Panc1 (cell line): ENCODE results near the gene TMEM259. TPM values are rescaled to one million over a fixed set of nuclear protein-coding genes. Genes with fewer than 3 reads are reported as not detected.

Source experiments
- ATAC-seq: fragments of 200-7000 bp; cut with Tn5 transposase; 2 replicates; pipeline ENCODE4 v1.9.1; 2020; ENCODE audit warnings: mild to moderate bottlenecking, moderate library complexity
- BruUV-seq: library from RNA; stranded (reverse); fragments of 400-500 nt; replicated peaks from 2 replicates; lab custom pipeline; 2021; lab: Mats Ljungman, UMichigan
- CTCF ChIA-PET: fragments of 300-600 bp; sonication (Branson Sonifier 250); formaldehyde crosslinking; loops from one replicate; lab custom pipeline; 2022; ENCODE audit warnings: antibody characterized with exemption; lab: Charles Lee
- POLR2A ChIA-PET: fragments of 300-600 bp; sonication (Branson Sonifier 250); formaldehyde crosslinking; loops from one replicate; lab custom pipeline; 2022; ENCODE audit warnings: antibody characterized with exemption; lab: Charles Lee
- DNase-seq: peaks from one replicate; pipeline ENCODE4 v3.0.0-alpha.2; 2010; ENCODE audit warnings: low read depth, low spot score
- H3K27ac ChIP-seq: 2 replicates; pipeline ENCODE4 v1.5.1; 2011; ENCODE audit warnings: mild to moderate bottlenecking, low read length, inconsistent platforms
- H3K27me3 ChIP-seq: fragments of 200-500 bp; sonication (Bioruptor generic); 2 replicates; pipeline ENCODE4 v1.6.0; 2014; ENCODE audit warnings: low read length, inconsistent platforms; ENCODE audit not compliant: control insufficient read depth, insufficient read depth
- H3K36me3 ChIP-seq: fragments of 200-500 bp; sonication (Bioruptor generic); 2 replicates; pipeline ENCODE4 v1.5.1; 2014; ENCODE audit warnings: inconsistent platforms, mild to moderate bottlenecking, low read length, moderate library complexity; ENCODE audit not compliant: control insufficient read depth, insufficient read depth
- H3K4me1 ChIP-seq: 2 replicates; pipeline ENCODE4 v1.5.1; 2011; ENCODE audit warnings: inconsistent platforms, mild to moderate bottlenecking, low read length, moderate library complexity; ENCODE audit not compliant: control insufficient read depth, insufficient read depth
- H3K4me3 ChIP-seq, 2 experiments: 2 replicates each; pipeline ENCODE4 v1.5.1; 2011 to 2012; ENCODE audit warnings: low read depth in 2 of 2, low read length in 2 of 2, mild to moderate bottlenecking in 2 of 2, inconsistent platforms in 1 of 2, moderate library complexity in 1 of 2
- H3K9me3 ChIP-seq: fragments of 200-500 bp; sonication (Bioruptor generic); 2 replicates; pipeline ENCODE4 v1.5.1; 2014; ENCODE audit warnings: low read depth, mild to moderate bottlenecking, inconsistent platforms, low read length, moderate library complexity; ENCODE audit not compliant: control insufficient read depth, insufficient read depth
- POLR2AphosphoS5 ChIP-seq: IDR thresholded peaks from 2 replicates; pipeline ENCODE4 v1.6.1; 2012; ENCODE audit warnings: mild to moderate bottlenecking, low read depth, low read length, moderate library complexity
- SIN3A ChIP-seq: IDR thresholded peaks from 2 replicates; pipeline ENCODE4 v1.6.1; 2012; ENCODE audit warnings: low read depth, mild to moderate bottlenecking, low read length, moderate library complexity, borderline replicate concordance; ENCODE audit not compliant: insufficient read depth
- TCF7L2 ChIP-seq: IDR thresholded peaks from 2 replicates; pipeline ENCODE4 v1.6.1; 2011; ENCODE audit warnings: mild to moderate bottlenecking, low read depth, low read length, inconsistent platforms
- in situ Hi-C: cut with HindIII; loops from 2 replicates; pipeline ENCODE4 v1.10.0; 2016; ENCODE audit warnings: low sequenced_read_pairs, low pct_unique_long_range_greater_than_20kb
- intact Hi-C: fragments of 100-400 bp; cut with micrococcal nuclease; formaldehyde crosslinking; loops from one replicate; pipeline ENCODE4 v1.10.0; 2022; ENCODE audit not compliant: unreplicated experiment
- total RNA-seq: library from RNA; stranded (reverse); gene quantifications from one replicate; pipeline ENCODE4 v1.2.1, GENCODE V29; 2021; ENCODE audit not compliant: unreplicated experiment
- TF ChIP-seq, protein P1 (sequence below), 2 experiments: IDR thresholded peaks; 2 replicates each; pipeline ENCODE4 v1.6.1; 2011 to 2012; ENCODE audit warnings: low read depth in 2 of 2, control low read depth in 1 of 2, low read length in 1 of 2, mild to moderate bottlenecking in 1 of 2, moderate library complexity in 1 of 2; ENCODE audit not compliant: insufficient read depth in 1 of 2
- TF ChIP-seq, protein P2 (sequence below): fragments of 450-650 bp; IDR thresholded peaks from 2 replicates; pipeline ENCODE4 v1.5.1; 2017; ENCODE audit warnings: mild to moderate bottlenecking

The TMEM259 gene
- total RNA-seq, 1 experiment from 2014 or later = 193 TPM

DNA sequence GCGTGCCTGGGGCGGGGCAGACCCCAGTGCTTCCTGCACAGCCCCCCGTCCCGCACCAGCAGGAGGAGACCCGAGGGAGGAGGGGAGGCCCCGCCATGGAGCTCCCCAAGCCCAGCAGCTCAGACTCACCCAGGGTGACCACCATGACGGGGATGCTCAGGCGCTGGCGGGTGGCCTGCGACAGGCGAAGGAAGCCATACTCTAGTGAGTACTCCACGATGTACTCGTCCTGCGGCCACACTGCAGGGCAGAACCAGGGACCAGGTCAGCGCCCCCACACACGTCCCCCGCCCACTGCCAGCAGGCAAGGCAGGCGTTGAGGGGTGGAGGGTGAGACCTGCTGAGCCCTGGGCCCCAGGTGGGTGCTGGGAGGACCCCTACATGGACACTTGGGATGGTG is 8.6 kb downstream of the TMEM259 start:
- no peaks in the 10 kb centered on the region for H3K9me3 ChIP-seq
- ATAC-seq = no peak
- H3K4me1 ChIP-seq = peaks cover 9% of the 10 kb centered on the region
- BruUV-seq = no TSS peak
- intact Hi-C loops = no loop called here
- no peak for DNase-seq
- TF ChIP-seq, protein P1, sequence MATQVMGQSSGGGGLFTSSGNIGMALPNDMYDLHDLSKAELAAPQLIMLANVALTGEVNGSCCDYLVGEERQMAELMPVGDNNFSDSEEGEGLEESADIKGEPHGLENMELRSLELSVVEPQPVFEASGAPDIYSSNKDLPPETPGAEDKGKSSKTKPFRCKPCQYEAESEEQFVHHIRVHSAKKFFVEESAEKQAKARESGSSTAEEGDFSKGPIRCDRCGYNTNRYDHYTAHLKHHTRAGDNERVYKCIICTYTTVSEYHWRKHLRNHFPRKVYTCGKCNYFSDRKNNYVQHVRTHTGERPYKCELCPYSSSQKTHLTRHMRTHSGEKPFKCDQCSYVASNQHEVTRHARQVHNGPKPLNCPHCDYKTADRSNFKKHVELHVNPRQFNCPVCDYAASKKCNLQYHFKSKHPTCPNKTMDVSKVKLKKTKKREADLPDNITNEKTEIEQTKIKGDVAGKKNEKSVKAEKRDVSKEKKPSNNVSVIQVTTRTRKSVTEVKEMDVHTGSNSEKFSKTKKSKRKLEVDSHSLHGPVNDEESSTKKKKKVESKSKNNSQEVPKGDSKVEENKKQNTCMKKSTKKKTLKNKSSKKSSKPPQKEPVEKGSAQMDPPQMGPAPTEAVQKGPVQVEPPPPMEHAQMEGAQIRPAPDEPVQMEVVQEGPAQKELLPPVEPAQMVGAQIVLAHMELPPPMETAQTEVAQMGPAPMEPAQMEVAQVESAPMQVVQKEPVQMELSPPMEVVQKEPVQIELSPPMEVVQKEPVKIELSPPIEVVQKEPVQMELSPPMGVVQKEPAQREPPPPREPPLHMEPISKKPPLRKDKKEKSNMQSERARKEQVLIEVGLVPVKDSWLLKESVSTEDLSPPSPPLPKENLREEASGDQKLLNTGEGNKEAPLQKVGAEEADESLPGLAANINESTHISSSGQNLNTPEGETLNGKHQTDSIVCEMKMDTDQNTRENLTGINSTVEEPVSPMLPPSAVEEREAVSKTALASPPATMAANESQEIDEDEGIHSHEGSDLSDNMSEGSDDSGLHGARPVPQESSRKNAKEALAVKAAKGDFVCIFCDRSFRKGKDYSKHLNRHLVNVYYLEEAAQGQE (IDR thresholded peaks at IDR 0.05; ENCODE audit: insufficient read depth in 1 of 2, low read depth in 2 of 2, low read length in 1 of 2) = no peak
- no peak for TF ChIP-seq POLR2AphosphoS5
- TF ChIP-seq, protein P2, sequence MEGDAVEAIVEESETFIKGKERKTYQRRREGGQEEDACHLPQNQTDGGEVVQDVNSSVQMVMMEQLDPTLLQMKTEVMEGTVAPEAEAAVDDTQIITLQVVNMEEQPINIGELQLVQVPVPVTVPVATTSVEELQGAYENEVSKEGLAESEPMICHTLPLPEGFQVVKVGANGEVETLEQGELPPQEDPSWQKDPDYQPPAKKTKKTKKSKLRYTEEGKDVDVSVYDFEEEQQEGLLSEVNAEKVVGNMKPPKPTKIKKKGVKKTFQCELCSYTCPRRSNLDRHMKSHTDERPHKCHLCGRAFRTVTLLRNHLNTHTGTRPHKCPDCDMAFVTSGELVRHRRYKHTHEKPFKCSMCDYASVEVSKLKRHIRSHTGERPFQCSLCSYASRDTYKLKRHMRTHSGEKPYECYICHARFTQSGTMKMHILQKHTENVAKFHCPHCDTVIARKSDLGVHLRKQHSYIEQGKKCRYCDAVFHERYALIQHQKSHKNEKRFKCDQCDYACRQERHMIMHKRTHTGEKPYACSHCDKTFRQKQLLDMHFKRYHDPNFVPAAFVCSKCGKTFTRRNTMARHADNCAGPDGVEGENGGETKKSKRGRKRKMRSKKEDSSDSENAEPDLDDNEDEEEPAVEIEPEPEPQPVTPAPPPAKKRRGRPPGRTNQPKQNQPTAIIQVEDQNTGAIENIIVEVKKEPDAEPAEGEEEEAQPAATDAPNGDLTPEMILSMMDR = no peak
- no peak for TF ChIP-seq SIN3A
- TF ChIP-seq TCF7L2 = no peak
- no peak overlapping the region for H3K27ac ChIP-seq
- CTCF ChIA-PET = no interaction called here
- no peaks in the 10 kb centered on the region for H3K27me3 ChIP-seq
- no peaks in the 10 kb centered on the region for H3K36me3 ChIP-seq
- in situ Hi-C loops = no loop called here
- no peak overlapping the region for H3K4me3 ChIP-seq
- POLR2A ChIA-PET = no interaction called here

DNA sequence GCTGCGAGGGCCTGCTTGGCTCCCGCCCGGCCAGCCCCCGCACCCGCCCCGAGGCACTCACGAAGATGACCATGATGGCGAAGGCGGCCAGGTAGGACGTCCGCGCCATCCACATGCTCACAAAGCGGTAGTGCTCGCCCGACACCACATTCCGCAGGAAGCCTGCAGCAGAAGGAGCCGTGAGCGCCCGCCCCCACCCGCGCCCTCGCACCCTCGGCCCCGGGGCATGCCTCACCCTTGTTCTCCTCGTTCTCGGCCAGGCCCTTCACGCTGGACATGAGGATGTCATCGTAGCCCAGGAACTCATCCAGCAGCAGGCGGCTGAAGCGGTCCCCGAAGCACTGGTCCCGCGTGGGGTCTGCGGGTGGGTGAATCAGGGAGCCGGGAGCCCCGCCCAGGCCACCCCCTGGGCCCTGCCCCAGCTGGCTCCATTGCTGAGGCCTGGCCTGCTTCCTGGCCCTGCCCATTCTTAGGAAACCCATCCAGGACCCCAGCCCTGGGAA is 9.0 kb downstream of the TMEM259 start:
- Histone ChIP-seq H3K4me3 (no peak overlapping the region), H3K27me3 (no peaks in the 10 kb centered on the region), H3K9me3 (no peaks in the 10 kb centered on the region), H3K27ac (no peak overlapping the region), H3K4me1 (peaks cover 5% of the 10 kb centered on the region), H3K36me3 (no peaks in the 10 kb centered on the region)
- CTCF ChIA-PET = no interaction called here
- in situ Hi-C loops (no loop called here), intact Hi-C loops (no loop called here)
- TF ChIP-seq SIN3A = no peak
- TF ChIP-seq, protein P1 (IDR thresholded peaks at IDR 0.05; ENCODE audit: insufficient read depth in 1 of 2, low read depth in 2 of 2, low read length in 1 of 2) = no peak
- TF ChIP-seq TCF7L2 = no peak
- TF ChIP-seq, protein P2 = no peak
- no peak for TF ChIP-seq POLR2AphosphoS5
- BruUV-seq = no TSS peak
- ATAC-seq (no peak), DNase-seq (no peak)
- POLR2A ChIA-PET = no interaction called here
